BLaER1 treated with 17β-estradiol and CSF1 and Interleukin-3, amounts not matched to agents 10 nM and 100 nM (cell line): Measurements from ENCODE around the gene DHDH.
"Not testable (repeated sequence)": the region's sequence is repeated elsewhere in the genome, so short reads cannot be mapped to it uniquely, and the experiment has no call there.

Experiments used
- H3K27ac ChIP-seq, 11 experiments: shearing (Covaris generic); formaldehyde crosslinking; 2 replicates each; pipeline ENCODE4 v1.8.1; 2022
- H3K27me3 ChIP-seq, 11 experiments: shearing (Covaris generic); formaldehyde crosslinking; 2 replicates each; pipeline ENCODE4 v1.8.1; 2022
- H3K36me3 ChIP-seq, 11 experiments: shearing (Covaris generic); formaldehyde crosslinking; 2 replicates each; pipeline ENCODE4 v1.8.1; 2022
- H3K4me1 ChIP-seq, 10 experiments: shearing (Covaris generic); formaldehyde crosslinking; 2 replicates each; pipeline ENCODE4 v1.8.1; 2022
- H3K4me2 ChIP-seq, 11 experiments: shearing (Covaris generic); formaldehyde crosslinking; 2 replicates each; pipeline ENCODE4 v1.8.1; 2022
- H3K4me3 ChIP-seq, 10 experiments: shearing (Covaris generic); formaldehyde crosslinking; 2 replicates each; pipeline ENCODE4 v1.8.1; 2022
- H3K9ac ChIP-seq, 11 experiments: shearing (Covaris generic); formaldehyde crosslinking; 2 replicates each; pipeline ENCODE4 v1.8.1; 2022
- H3K9me3 ChIP-seq, 11 experiments: shearing (Covaris generic); formaldehyde crosslinking; replicated peaks in 1 of 11; 2 replicates each; pipeline ENCODE4 v1.8.1; 2022
- H4K20me1 ChIP-seq, 11 experiments: shearing (Covaris generic); formaldehyde crosslinking; 2 replicates each; pipeline ENCODE4 v1.8.1; 2022
- Cebpa-rat ChIP-seq, 11 experiments: shearing (Covaris generic); IDR thresholded peaks; 2 replicates each; pipeline ENCODE4 v1.8.1; 2022

Gene DHDH

GRCh38 chr19:48910803-48911202, 22.7 kb upstream of the DHDH start:
- H3K9me3 ChIP-seq: no peaks in the 10 kb centered on the region
- H3K27ac ChIP-seq: no peak overlapping the region
- H4K20me1 ChIP-seq: peaks cover 0 to 4% (median 0%) of the 10 kb centered on the region in 11 experiments; a peak in 3 of 22 replicates
- peaks cover 5 to 18% (median 11%) of the 10 kb centered on the region in 10 experiments; a peak in 17 of 20 replicates for H3K4me1 ChIP-seq
- H3K4me2 ChIP-seq: no peak overlapping the region
- H3K36me3 ChIP-seq: peaks cover 90 to 100% (median 96%) of the 10 kb centered on the region in 11 experiments
- H3K9ac ChIP-seq: no peak overlapping the region
- TF ChIP-seq Cebpa-rat (IDR thresholded peaks at IDR 0.05): no peak
- no peak overlapping the region for H3K4me3 ChIP-seq
- no peaks in the 10 kb centered on the region for H3K27me3 ChIP-seq

- H3K27ac ChIP-seq: no peak overlapping the region
- no peak overlapping the region for H3K4me3 ChIP-seq
Measured at GRCh38 chr19:48913114-48913889, 20.2 kb upstream of the DHDH start.

GRCh38 chr19:48914181-48914580, 19.3 kb upstream of the DHDH start:
- Histone ChIP-seq H3K4me3 (no peak overlapping the region), H3K4me2 (no peak overlapping the region), H3K9me3 (no peaks in the 10 kb centered on the region), H3K9ac (no peak overlapping the region), H3K4me1 (peaks cover 0 to 29% (median 22%) of the 10 kb centered on the region in 10 experiments; a peak in 17 of 20 replicates), H3K27ac (no peak overlapping the region), H4K20me1 (peaks cover 0 to 8% (median 0%) of the 10 kb centered on the region in 11 experiments; a peak in 1 of 22 replicates), H3K36me3 (peaks cover 83 to 100% (median 96%) of the 10 kb centered on the region in 11 experiments), H3K27me3 (no peaks in the 10 kb centered on the region)
- no peak for TF ChIP-seq Cebpa-rat (IDR thresholded peaks at IDR 0.05)

More at GRCh38 chr19:48913114-48913889, 20.2 kb upstream of the DHDH start:
- Histone ChIP-seq H3K36me3 (peaks cover 82 to 100% (median 96%) of the 10 kb centered on the region in 11 experiments), H4K20me1 (peaks cover 0 to 5% (median 0%) of the 10 kb centered on the region in 11 experiments; a peak in 2 of 22 replicates), H3K27me3 (no peaks in the 10 kb centered on the region), H3K4me2 (no peak overlapping the region), H3K4me1 (peaks cover 0 to 29% (median 22%) of the 10 kb centered on the region in 10 experiments; a peak in 17 of 20 replicates), H3K9ac (no peak overlapping the region), H3K9me3 (no peaks in the 10 kb centered on the region)
- no peak for TF ChIP-seq Cebpa-rat (IDR thresholded peaks at IDR 0.05)

- no peaks in the 10 kb centered on the region for H3K9me3 ChIP-seq
- H4K20me1 ChIP-seq: peaks cover 0 to 8% (median 0%) of the 10 kb centered on the region in 11 experiments; a peak in 2 of 22 replicates
- no peak overlapping the region for H3K27ac ChIP-seq
- H3K4me1 ChIP-seq: peaks cover 0 to 19% (median 16%) of the 10 kb centered on the region in 10 experiments; a peak in 17 of 20 replicates
- no peak overlapping the region for H3K4me3 ChIP-seq
- no peak overlapping the region for H3K4me2 ChIP-seq
- no peaks in the 10 kb centered on the region for H3K27me3 ChIP-seq
- peaks cover 82 to 100% (median 95%) of the 10 kb centered on the region in 11 experiments for H3K36me3 ChIP-seq
- no peak overlapping the region for H3K9ac ChIP-seq
- TF ChIP-seq Cebpa-rat (IDR thresholded peaks at IDR 0.05): no peak
Measured at GRCh38 chr19:48915757-48916156, 17.7 kb upstream of the DHDH start.

- peaks cover 80 to 99% (median 89%) of the 10 kb centered on the region in 11 experiments for H3K36me3 ChIP-seq
- no peak for TF ChIP-seq Cebpa-rat (IDR thresholded peaks at IDR 0.05)
- H3K9ac ChIP-seq: peak overlapping the region in 8 of 11 experiments; percentile 23 to 68 (median 52); a peak in 14 of 22 replicates
- peaks cover 0 to 19% (median 16%) of the 10 kb centered on the region in 10 experiments; a peak in 17 of 20 replicates for H3K4me1 ChIP-seq
- no peaks in the 10 kb centered on the region for H3K27me3 ChIP-seq
- H3K27ac ChIP-seq: peak overlapping the region in 9 of 11 experiments; percentile 18 to 76 (median 64); a peak in 16 of 22 replicates
- peaks cover 0 to 17% (median 0%) of the 10 kb centered on the region in 11 experiments; a peak in 3 of 22 replicates for H4K20me1 ChIP-seq
- H3K9me3 ChIP-seq: no peaks in the 10 kb centered on the region
- peak overlapping the region in 2 of 10 experiments; percentile 16 to 27; a peak in 2 of 20 replicates for H3K4me3 ChIP-seq
- H3K4me2 ChIP-seq: peak overlapping the region in 9 of 11 experiments; percentile 60 to 89 (median 82); a peak in 18 of 22 replicates
Measured at GRCh38 chr19:48918071-48918470, 15.4 kb upstream of the DHDH start.

GRCh38 chr19:48918801-48919247, 14.7 kb upstream of the DHDH start:
- Histone ChIP-seq H3K27me3 (no peaks in the 10 kb centered on the region), H3K4me3 (no peak overlapping the region), H4K20me1 (peaks cover 0 to 17% (median 0%) of the 10 kb centered on the region in 11 experiments; a peak in 3 of 22 replicates), H3K9me3 (no peaks in the 10 kb centered on the region), H3K4me2 (peak overlapping the region in 8 of 11 experiments; percentile 61 to 89 (median 83); a peak in 16 of 22 replicates), H3K36me3 (peaks cover 75 to 99% (median 89%) of the 10 kb centered on the region in 11 experiments), H3K27ac (peak overlapping the region in 8 of 11 experiments; percentile 55 to 76 (median 66); a peak in 13 of 22 replicates), H3K4me1 (peaks cover 0 to 19% (median 16%) of the 10 kb centered on the region in 10 experiments; a peak in 17 of 20 replicates), H3K9ac (peak overlapping the region in 5 of 11 experiments; percentile 23 to 68 (median 57); a peak in 6 of 22 replicates)
- no peak for TF ChIP-seq Cebpa-rat (IDR thresholded peaks at IDR 0.05)

GRCh38 chr19:48919271-48919670, 14.2 kb upstream of the DHDH start:
- H3K4me2 ChIP-seq: not testable (repeated sequence)
- H3K36me3 ChIP-seq: peaks cover 70 to 97% (median 87%) of the 10 kb centered on the region in 11 experiments

GRCh38 chr19:48920949-48921348, 12.6 kb upstream of the DHDH start:
- H3K4me1 ChIP-seq: peaks cover under 1 to 19% (median 16%) of the 10 kb centered on the region in 10 experiments; a peak in 18 of 20 replicates
- H3K27ac ChIP-seq: no peak overlapping the region
- no peak overlapping the region for H3K9ac ChIP-seq
- no peaks in the 10 kb centered on the region for H3K27me3 ChIP-seq
- H4K20me1 ChIP-seq: peaks cover 0 to 17% (median 0%) of the 10 kb centered on the region in 11 experiments; a peak in 4 of 22 replicates
- peaks cover 54 to 80% (median 70%) of the 10 kb centered on the region in 11 experiments for H3K36me3 ChIP-seq
- no peak for TF ChIP-seq Cebpa-rat (IDR thresholded peaks at IDR 0.05)
- H3K4me3 ChIP-seq: no peak overlapping the region
- no peaks in the 10 kb centered on the region for H3K9me3 ChIP-seq
- H3K4me2 ChIP-seq: no peak overlapping the region

More at GRCh38 chr19:48919271-48919670, 14.2 kb upstream of the DHDH start:
- peak overlapping the region in 3 of 11 experiments; percentile 70 to 76 (median 73); a peak in 1 of 22 replicates for H3K27ac ChIP-seq
- not testable (repeated sequence) for H3K9me3 ChIP-seq, H3K4me3 ChIP-seq, H3K27me3 ChIP-seq, H3K9ac ChIP-seq
- H3K4me1 ChIP-seq: peaks cover 0 to 19% (median 16%) of the 10 kb centered on the region in 10 experiments; a peak in 17 of 20 replicates
- peaks cover 0 to 17% (median 0%) of the 10 kb centered on the region in 11 experiments; a peak in 3 of 22 replicates for H4K20me1 ChIP-seq
